A549 treated with AZD2906 at 1 μM for 4 hours (cell line): ENCODE measurements around the gene NBL1. TPM values are rescaled to one million over a fixed set of nuclear protein-coding genes. Genes with fewer than 3 reads are reported as not detected.

Experiments used
- total RNA-seq: library from RNA; stranded (reverse); fragments of 200-300 nt; extraction: Qiagen RNA extraction; gene quantifications from 5 replicates; pipeline ENCODE4 v1.2.3, GENCODE V29; 2022

Gene NBL1
- total RNA-seq, result 35.1 to 68.8 TPM (median 58.1 TPM) in 5 replicates

GRCh38 chr1:19643602-19644394 is at the start of gene NBL1:
TSS of gene NBL1 (plus strand) at chr1:19644311. CDS start at chr1:19655031, 10,720 bp downstream.

GRCh38 chr1:19664453-19665185 is 20.5 kb downstream of the NBL1 start, which contains the start of gene HTR6:
TSS of gene HTR6 (plus strand) at chr1:19664875. CDS start at chr1:19665754, 879 bp downstream.

Other genes with a start within 250 kb of the NBL1 start
- 232 to 279 TPM (median 235 TPM) in 5 replicates for gene CAPZB, start 158.8 kb upstream of the NBL1 start, total RNA-seq
- gene HTR6, start 20.6 kb downstream of the NBL1 start, total RNA-seq, result 0.12 to 0.22 TPM (median 0.13 TPM) in 5 replicates
- 5.0 to 7.4 TPM (median 6.3 TPM) in 5 replicates for gene TMCO4, start 155.6 kb downstream of the NBL1 start, total RNA-seq
- gene RNF186, start 171.0 kb downstream of the NBL1 start, total RNA-seq, result not detected in 5 replicates
- gene OTUD3, start 238.1 kb downstream of the NBL1 start, total RNA-seq, result 2.5 to 2.8 TPM (median 2.6 TPM) in 5 replicates